IMR-90 (cell line): ENCODE data around the gene CDC25A. TPM values are rescaled to one million over a fixed set of nuclear protein-coding genes. Genes with fewer than 3 reads are reported as not detected.

Experiments
- ATAC-seq: fragments of 200-7000 bp; cut with Tn5 transposase; 2 replicates; pipeline ENCODE4 v1.9.1; 2020; ENCODE audit warnings: low read depth, mild to moderate bottlenecking, moderate library complexity
- BruUV-seq: library from RNA; stranded (reverse); fragments of 400-500 nt; replicated peaks from 2 replicates; lab custom pipeline; 2021; lab: Mats Ljungman, UMichigan
- CTCF ChIA-PET: fragments of 300-600 bp; formaldehyde crosslinking; extraction: SDS; loops from one replicate; lab custom pipeline; 2021; ENCODE audit warnings: antibody characterized with exemption; lab: Yijun Ruan, JAX
- POLR2A ChIA-PET: fragments of 300-600 bp; sonication (Branson Sonifier 250); formaldehyde crosslinking; loops from one replicate; lab custom pipeline; 2022; ENCODE audit warnings: antibody characterized with exemption; ENCODE audit not compliant: unreplicated experiment; lab: Charles Lee
- DNase-seq: peaks from one replicate; pipeline ENCODE4 v3.0.0; 2013
- H2AFZ ChIP-seq: replicated peaks from 2 replicates; pipeline ENCODE3; 2013; ENCODE audit warnings: low read length, mild to moderate bottlenecking; ENCODE audit not compliant: poor library complexity
- H2AK5ac ChIP-seq: 2 replicates; pipeline ENCODE4 v1.6.1; 2013; ENCODE audit warnings: low read depth, low read length, inconsistent platforms
- H2AK9ac ChIP-seq: replicated peaks from 2 replicates; pipeline ENCODE3; 2013; ENCODE audit warnings: mild to moderate bottlenecking, low read depth, low read length, moderate library complexity; ENCODE audit not compliant: poor library complexity
- H2BK120ac ChIP-seq: 2 replicates; pipeline ENCODE4 v1.6.1; 2013; ENCODE audit warnings: low read depth, low read length, inconsistent platforms
- H2BK15ac ChIP-seq: 3 replicates; pipeline ENCODE4 v1.6.1; 2013; ENCODE audit warnings: low read depth, low read length, inconsistent platforms
- H2BK20ac ChIP-seq: 2 replicates; pipeline ENCODE4 v1.6.1; 2013; ENCODE audit warnings: low read depth, mild to moderate bottlenecking, inconsistent platforms, low read length, moderate library complexity
- H2BK5ac ChIP-seq: 2 replicates; pipeline ENCODE4 v1.6.1; 2013; ENCODE audit warnings: mild to moderate bottlenecking, low read depth, low read length, inconsistent platforms; ENCODE audit not compliant: poor library complexity, severe bottlenecking
- H3K14ac ChIP-seq: replicated peaks from 2 replicates; pipeline ENCODE4 v1.6.1; 2013; ENCODE audit warnings: low read depth, low read length, inconsistent platforms
- H3K18ac ChIP-seq: 2 replicates; pipeline ENCODE4 v1.6.1; 2013; ENCODE audit warnings: low read depth, low read length, control low read depth
- H3K23ac ChIP-seq: 2 replicates; pipeline ENCODE4 v1.6.1; 2013; ENCODE audit warnings: low read depth, low read length, inconsistent platforms
- H3K27ac ChIP-seq: 2 replicates; pipeline ENCODE4 v1.5.1; 2013; ENCODE audit warnings: mild to moderate bottlenecking, control low read depth, low read length; ENCODE audit not compliant: insufficient read depth
- H3K27me3 ChIP-seq: 2 replicates; pipeline ENCODE4 v1.6.1; 2013; ENCODE audit warnings: low read length; ENCODE audit not compliant: control insufficient read depth, insufficient read depth
- H3K36me3 ChIP-seq: 2 replicates; pipeline ENCODE4 v1.6.1; 2013; ENCODE audit warnings: low read length, mixed read lengths; ENCODE audit not compliant: control insufficient read depth, insufficient read depth
- H3K4ac ChIP-seq: 2 replicates; pipeline ENCODE4 v1.6.1; 2013; ENCODE audit warnings: low read depth, low read length, inconsistent platforms
- H3K4me1 ChIP-seq: 2 replicates; pipeline ENCODE4 v1.6.1; 2013; ENCODE audit warnings: low read length, mixed read lengths; ENCODE audit not compliant: control insufficient read depth, insufficient read depth
- H3K4me2 ChIP-seq: 2 replicates; pipeline ENCODE4 v1.6.1; 2013; ENCODE audit warnings: low read depth, mild to moderate bottlenecking, control low read depth, low read length, moderate library complexity
- H3K4me3 ChIP-seq: 2 replicates; pipeline ENCODE4 v1.5.1; 2013; ENCODE audit warnings: low read depth, mild to moderate bottlenecking, control low read depth, low read length, moderate library complexity; ENCODE audit not compliant: insufficient read depth
- H3K56ac ChIP-seq: 2 replicates; pipeline ENCODE4 v1.6.1; 2013; ENCODE audit warnings: low read length, inconsistent platforms; ENCODE audit not compliant: insufficient read depth; ENCODE audit errors: extremely low read depth
- H3K79me1 ChIP-seq, 2 experiments: 2 replicates each; pipeline ENCODE4 v1.6.1; 2013; ENCODE audit warnings: low read length in 2 of 2, inconsistent platforms in 1 of 2, low read depth in 1 of 2
- H3K9ac ChIP-seq: 2 replicates; pipeline ENCODE4 v1.6.1; 2013; ENCODE audit warnings: low read depth, low read length, control low read depth
- H3K9me1 ChIP-seq: 2 replicates; pipeline ENCODE4 v1.6.1; 2013; ENCODE audit warnings: low read length, inconsistent platforms; ENCODE audit not compliant: insufficient read depth
- H3K9me3 ChIP-seq: 2 replicates; pipeline ENCODE4 v1.6.1; 2013; ENCODE audit warnings: low read length; ENCODE audit not compliant: control insufficient read depth, insufficient read depth
- H4K20me1 ChIP-seq: 2 replicates; pipeline ENCODE4 v1.6.1; 2013; ENCODE audit warnings: low read length, inconsistent platforms; ENCODE audit not compliant: insufficient read depth
- H4K5ac ChIP-seq: 2 replicates; pipeline ENCODE4 v1.6.1; 2013; ENCODE audit warnings: mild to moderate bottlenecking, low read depth, low read length, control low read depth
- H4K8ac ChIP-seq, 2 experiments: 2 replicates each; pipeline ENCODE4 v1.6.1; 2013; ENCODE audit warnings: low read depth in 2 of 2, low read length in 2 of 2, control low read depth in 1 of 2, inconsistent platforms in 1 of 2
- H4K91ac ChIP-seq: 2 replicates; pipeline ENCODE4 v1.6.1; 2013; ENCODE audit warnings: low read depth, low read length, inconsistent platforms; ENCODE audit not compliant: insufficient read depth
- RCOR1 ChIP-seq: IDR thresholded peaks from 2 replicates; pipeline ENCODE4 v1.6.1; 2012; ENCODE audit warnings: mild to moderate bottlenecking, low read length, improper control_type of control experiment; ENCODE audit not compliant: insufficient replicate concordance
- SMC3 ChIP-seq: fragments of 150-350 bp; IDR thresholded peaks from 2 replicates; pipeline ENCODE4 v1.6.1; 2016; ENCODE audit warnings: low read depth, mild to moderate bottlenecking, antibody characterized with exemption, low read length, moderate library complexity
- WGBS, 2 experiments: methylation state at CpG; one replicate each; pipeline versions ENCODE4 v1.1.5 to v1.1.7; 2013; ENCODE audit warnings: missing lambda C conversion rate in 2 of 2; ENCODE audit not compliant: insufficient read length in 1 of 2; ENCODE audit errors: extremely low coverage in 2 of 2; 5-methylcytosine and 5-hydroxymethylcytosine counted together
- dilution Hi-C: fragments of 300-500 bp; cut with HindIII; formaldehyde crosslinking; loops from one replicate; pipeline ENCODE4 v1.14.3; 2018; ENCODE audit warnings: low sequenced_read_pairs; ENCODE audit not compliant: unreplicated experiment
- in situ Hi-C: fragments of 300-500 bp; cut with MboI; formaldehyde crosslinking; loops from 3 replicates; pipeline ENCODE4 v1.14.3; 2019; ENCODE audit warnings: low sequenced_read_pairs, inconsistent platforms, mixed read lengths
- intact Hi-C: fragments of 100-400 bp; cut with micrococcal nuclease; formaldehyde crosslinking; loops from 2 replicates; pipeline ENCODE4 v1.10.0; 2022
- polyA plus RNA-seq, 3 experiments: library from polyadenylated mRNA; depleted of rRNA; stranded (reverse); fragments of >200 nt; gene quantifications; 2 replicates each; pipeline ENCODE4 v1.2.3, GENCODE V29; 2012; ENCODE audit warnings: low replicate concordance in 1 of 3
- total RNA-seq: library from RNA; depleted of rRNA; stranded (reverse); fragments of >200 nt; gene quantifications from 2 replicates; pipeline ENCODE4 v1.2.3, GENCODE V29; 2012

CDC25A gene
- total and polyA plus RNA-seq, 2 of the 4 experiments (the other 2 are of a cell fraction), result 4.2 to 10.6 TPM

DNA sequence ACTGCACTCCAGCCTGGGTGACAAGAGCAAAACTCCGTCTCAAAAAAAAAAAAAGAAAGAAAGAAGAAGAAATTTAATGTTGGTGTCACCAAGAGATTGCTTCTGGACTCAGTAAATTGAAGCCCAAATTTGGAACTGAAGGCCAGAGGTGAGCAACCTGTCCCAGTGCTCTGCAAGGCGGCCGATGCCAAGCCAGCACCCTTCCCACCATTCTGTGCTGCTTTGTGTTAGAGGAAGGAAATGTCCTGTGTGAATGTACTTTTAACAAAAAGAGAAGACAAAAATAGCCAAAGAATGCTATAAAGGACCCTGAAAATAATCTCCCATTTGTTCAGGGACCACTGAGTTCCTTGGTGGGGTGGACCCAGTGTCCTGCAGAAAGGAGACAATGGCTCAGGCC, 44.6 kb downstream of the CDC25A start:
- intact Hi-C loops, result no loop called here
- in situ Hi-C loops, result no loop called here
- Histone ChIP-seq H3K9me1 (no peaks in the 10 kb centered on the region), H2BK5ac (no peak overlapping the region), H2AK9ac (no peak overlapping the region), H3K4me2 (no peak overlapping the region), H3K56ac (no peak overlapping the region), H3K14ac (no peak overlapping the region), H3K4ac (no peak overlapping the region), H2BK120ac (no peak overlapping the region), H3K4me3 (no peak overlapping the region), H4K8ac (no peak overlapping the region), H3K18ac (no peak overlapping the region), H3K79me1 (no peaks in the 10 kb centered on the region), H3K4me1 (peaks cover 3% of the 10 kb centered on the region; the same call in 1 of the 2 replicates), H4K5ac (no peak overlapping the region), H3K27ac (no peak overlapping the region), H4K20me1 (no peaks in the 10 kb centered on the region), H2AK5ac (no peak overlapping the region), H3K9ac (no peak overlapping the region), H3K36me3 (no peaks in the 10 kb centered on the region), H4K91ac (no peak overlapping the region), H3K27me3 (no peaks in the 10 kb centered on the region; the same call in 1 of the 2 replicates), H2BK15ac (no peak overlapping the region), H2AFZ (no peak overlapping the region), H3K23ac (no peak overlapping the region), H2BK20ac (no peak overlapping the region), H3K9me3 (no peaks in the 10 kb centered on the region)
- ChIA-PET CTCF (no interaction called here), POLR2A (no interaction called here)
- WGBS, 2 experiments, result 100% methylated on average over 1 of the region's 3 CpGs; no CpG with 5 or more reads in 1 of the 2 experiments
- dilution Hi-C loops, result no loop called here
- TF ChIP-seq RCOR1 (no peak), SMC3 (no peak)
- ATAC-seq (no peak), DNase-seq (no peak)
- no TSS peak for BruUV-seq
